SK-N-MC (cell line): ENCODE data around the gene PAK4.

Source experiments
- EZH2 ChIP-seq: fragments of 200-600 bp; sonication (generic); IDR thresholded peaks from one replicate; pipeline ENCODE4 v1.6.1; 2017; ENCODE audit warnings: antibody characterized with exemption
- POLR2AphosphoS5 ChIP-seq: IDR thresholded peaks from 2 replicates; pipeline ENCODE4 v1.6.1; 2012; ENCODE audit warnings: mild to moderate bottlenecking, low read depth, low read length, borderline replicate concordance

DNA sequence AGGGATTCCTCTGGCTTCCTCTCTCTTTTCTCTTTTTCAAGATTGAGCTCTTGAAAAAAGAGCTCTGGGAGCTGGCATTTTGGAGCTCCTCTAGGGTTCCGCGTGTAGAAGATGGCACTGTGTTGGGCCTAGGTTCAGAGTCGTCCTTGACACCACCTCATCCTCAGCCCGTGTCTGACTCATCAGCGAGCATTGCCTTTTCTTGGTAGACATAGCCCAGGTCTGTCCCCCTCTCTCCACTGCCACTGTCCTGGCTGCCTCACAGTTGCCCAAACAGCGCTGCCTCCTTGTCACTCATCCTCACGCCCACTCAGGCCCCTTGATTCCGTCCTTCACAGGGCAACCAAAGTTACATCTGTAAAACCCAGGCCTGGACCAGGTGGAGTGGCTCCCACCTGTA is 24.6 kb downstream of the PAK4 start:
- no peak for TF ChIP-seq POLR2AphosphoS5
- no peak for TF ChIP-seq EZH2
